K562 (cell line): ENCODE results near the gene LARP4B. TPM values are rescaled to one million over a fixed set of nuclear protein-coding genes. Genes with fewer than 3 reads are reported as not detected.

Source experiments
- ATAC-seq: fragments of 200-7000 bp; cut with Tn5 transposase; 3 replicates; pipeline ENCODE4 v1.9.1; 2020; ENCODE audit warnings: moderate library complexity
- BruUV-seq: library from RNA; stranded (reverse); fragments of 400-500 nt; replicated peaks from 2 replicates; lab custom pipeline; 2021; lab: Mats Ljungman, UMichigan
- CTCF ChIA-PET: fragments of 300-600 bp; formaldehyde crosslinking; extraction: SDS; loops from one replicate; lab custom pipeline; 2021; ENCODE audit warnings: low intra/inter-chr PET ratio; lab: Yijun Ruan, JAX
- POLR2A ChIA-PET: fragments of 300-600, 350-650 bp; sonication (Branson Sonifier 250); formaldehyde crosslinking; extraction: SDS; loops from one replicate; lab custom pipeline; 2021; ENCODE audit warnings: antibody characterized with exemption, inconsistent platforms; lab: Yijun Ruan, JAX
- DNase-seq, 4 experiments: peaks; one replicate each; pipeline versions ENCODE4 v3.0.0 to v3.0.0-alpha.2; 2011 to 2018; ENCODE audit warnings: low spot score in 3 of 4, mixed read lengths in 3 of 4; ENCODE audit errors: extremely low read depth in 1 of 4
- FAIRE-seq: peaks from 2 replicates; lab custom pipeline; 2011; peaks lifted over from hg19 to GRCh38; lab: Jason Lieb, UNC
- H2AFZ ChIP-seq: 2 replicates; pipeline ENCODE4 v1.6.0; 2011; ENCODE audit warnings: low read depth, low read length, control low read depth, inconsistent platforms
- H3K27ac ChIP-seq: fragments of 200-600 bp; 3 replicates; pipeline ENCODE4 v1.8.0; 2011; ENCODE audit warnings: low read depth, mild to moderate bottlenecking, control low read depth, inconsistent platforms, low read length, moderate library complexity, mixed read lengths; ENCODE audit errors: extremely low read depth
- H3K27me3 ChIP-seq, 2 experiments: fragments of 300-600 bp in 1 of 2; 2 replicates in 1 of 2; 3 replicates in 1 of 2; pipeline versions ENCODE4 v1.6.0 to v1.8.0; 2011; ENCODE audit warnings: inconsistent platforms in 2 of 2, low read length in 2 of 2, mild to moderate bottlenecking in 1 of 2, mixed read lengths in 1 of 2, moderate library complexity in 1 of 2; ENCODE audit not compliant: control insufficient read depth in 2 of 2, insufficient read depth in 2 of 2
- H3K36me3 ChIP-seq: fragments of 300-600 bp; 3 replicates; pipeline ENCODE4 v1.8.0; 2011; ENCODE audit warnings: mild to moderate bottlenecking, low read length, inconsistent platforms; ENCODE audit not compliant: control insufficient read depth, insufficient read depth
- H3K4me1 ChIP-seq, 2 experiments: fragments of 200-600 bp in 1 of 2; replicated peaks in 1 of 2; 2 replicates in 1 of 2; 3 replicates in 1 of 2; pipeline versions ENCODE4 v1.5.1 to v1.8.0; 2011; ENCODE audit warnings: inconsistent platforms in 2 of 2, low read length in 2 of 2, mild to moderate bottlenecking in 1 of 2, mixed read lengths in 1 of 2, moderate library complexity in 1 of 2; ENCODE audit not compliant: control insufficient read depth in 2 of 2, insufficient read depth in 2 of 2
- H3K4me2 ChIP-seq: 2 replicates; pipeline ENCODE4 v1.6.1; 2011; ENCODE audit warnings: low read length, control low read depth, inconsistent platforms, mixed read lengths; ENCODE audit not compliant: insufficient read depth
- H3K4me3 ChIP-seq: fragments of 200-600 bp; sonication (generic), shearing (Covaris generic); 2 replicates; pipeline ENCODE4 v1.5.1; 2016; ENCODE audit warnings: control low read depth, inconsistent platforms
- H3K79me2 ChIP-seq: fragments of 200-600 bp; 3 replicates; pipeline ENCODE4 v1.8.0; 2011; ENCODE audit warnings: low read length, inconsistent platforms; ENCODE audit not compliant: control insufficient read depth, insufficient read depth
- H3K9ac ChIP-seq, 2 experiments: 2 replicates each; pipeline versions ENCODE4 v1.6.0 to v1.6.1; 2011; ENCODE audit warnings: low read depth in 2 of 2, low read length in 2 of 2, control low read depth in 1 of 2, inconsistent platforms in 1 of 2, mild to moderate bottlenecking in 1 of 2, mixed read lengths in 1 of 2; ENCODE audit not compliant: insufficient read depth in 1 of 2
- H3K9me1 ChIP-seq: one replicate; pipeline ENCODE4 v1.6.0; 2011; ENCODE audit warnings: inconsistent platforms, mild to moderate bottlenecking, low read length, moderate library complexity; ENCODE audit not compliant: control insufficient read depth, insufficient read depth
- H3K9me3 ChIP-seq: replicated peaks from 2 replicates; pipeline ENCODE4 v1.5.1; 2011; ENCODE audit warnings: low read depth, low read length, inconsistent platforms; ENCODE audit not compliant: control insufficient read depth, insufficient read depth
- H4K20me1 ChIP-seq: replicated peaks from 2 replicates; pipeline ENCODE4 v1.6.1; 2011; ENCODE audit warnings: low read length, inconsistent platforms, mixed read lengths; ENCODE audit not compliant: control insufficient read depth, insufficient read depth
- ADNP ChIP-seq: fragments of 200-800 bp; sonication (Bioruptor generic); IDR thresholded peaks from 2 replicates; pipeline ENCODE4 v1.6.1; 2016; ENCODE audit warnings: missing genetic modification characterization, missing compliant biosample characterization
- ATF7 ChIP-seq: fragments of 450-650 bp; IDR thresholded peaks from 2 replicates; pipeline ENCODE4 v1.7.1; 2014; ENCODE audit warnings: mild to moderate bottlenecking, moderate library complexity
- CBX8 ChIP-seq: fragments of 200-600 bp; sonication (generic); IDR thresholded peaks from 2 replicates; pipeline ENCODE4 v1.6.1; 2012; ENCODE audit warnings: borderline replicate concordance, mixed run types, low read depth, mild to moderate bottlenecking, moderate library complexity, mixed read lengths, low read length, control low read depth, inconsistent platforms; ENCODE audit not compliant: poor library complexity, severe bottlenecking; ENCODE audit errors: extremely low read depth
- CEBPB ChIP-seq: fragments of 450-650 bp; IDR thresholded peaks from 2 replicates; pipeline ENCODE4 v1.6.1; 2016; ENCODE audit warnings: missing genetic modification characterization, missing compliant biosample characterization
- CEBPG ChIP-seq, 3 experiments: fragments of 200-800 bp in 1 of 3; sonication (Bioruptor generic) in 1 of 3; sonication (generic) in 1 of 3; formaldehyde crosslinking in 1 of 3; IDR thresholded peaks in 2 of 3; conservative IDR thresholded peaks in 1 of 3; 2 replicates each; pipeline versions ENCODE4 v1.6.1 to v1.8.0; 2016 to 2022; ENCODE audit warnings: missing compliant biosample characterization in 2 of 3, missing genetic modification characterization in 2 of 3, mild to moderate bottlenecking in 1 of 3, missing genetic modification reagents in 1 of 3
- SMC3 ChIP-seq: conservative IDR thresholded peaks from 2 replicates; pipeline ENCODE4 v1.6.1; 2011; ENCODE audit warnings: low read depth, low read length, improper control_type of control experiment; ENCODE audit not compliant: insufficient read depth
- ZNF707 ChIP-seq: fragments of 250-450 bp; sonication (Bioruptor Pico); conservative IDR thresholded peaks from 2 replicates; pipeline ENCODE4 v1.8.0; 2022; ENCODE audit warnings: inconsistent platforms, mild to moderate bottlenecking, moderate library complexity
- WGBS: fragments of 100-300 bp; shearing (Covaris generic); methylation state at CpG from one replicate; pipeline ENCODE4 v1.1.6; 2016; ENCODE audit warnings: low coverage, mixed read lengths; ENCODE audit not compliant: insufficient coverage; ENCODE audit errors: missing lambda C conversion rate; 5-methylcytosine and 5-hydroxymethylcytosine counted together
- in situ Hi-C: fragments of 300-500 bp; cut with MboI; formaldehyde crosslinking; loops from 4 replicates; pipeline ENCODE4 v1.15.0; 2018; ENCODE audit warnings: inconsistent platforms, mixed read lengths
- intact Hi-C: fragments of 100-400 bp; cut with micrococcal nuclease; formaldehyde crosslinking; loops from 2 replicates; pipeline ENCODE4 v1.14.2; 2022
- polyA plus RNA-seq, 8 experiments: library from polyadenylated mRNA; depleted of rRNA in 4 of 8; stranded (reverse) in 5 of 8; unstranded in 3 of 8; fragments of >200 nt; fragmentation: Nextera tagmentation in 2 of 8; fragmentation: Illumina TruSeq in 1 of 8; extraction: Ambion mirVana in 2 of 8; extraction: Trizol in 1 of 8; gene quantifications; 2 replicates each; pipeline versions ENCODE4 v1.2.1 to v1.2.3, GENCODE V29; 2011 to 2014; ENCODE audit warnings: inconsistent platforms in 1 of 8, missing spikeins in 1 of 8
- total RNA-seq, 7 experiments: library from RNA; depleted of rRNA in 6 of 7; stranded (reverse); fragments of >200 nt in 6 of 7; fragmentation: Illumina TruSeq in 2 of 7; extraction: Trizol in 2 of 7; gene quantifications; 2 replicates each; pipeline versions ENCODE4 v1.2.1 to v1.2.3, GENCODE V29; 2011 to 2021; ENCODE audit warnings: low replicate concordance in 1 of 7
- TF ChIP-seq, protein P1 (sequence below), 2 experiments: fragments of 450-650 bp in 1 of 2; sonication (generic) in 1 of 2; formaldehyde crosslinking in 1 of 2; IDR thresholded peaks in 1 of 2; conservative IDR thresholded peaks in 1 of 2; 2 replicates each; pipeline versions ENCODE4 v1.6.1 to v1.8.1; 2016 to 2023; ENCODE audit warnings: mild to moderate bottlenecking in 2 of 2, moderate library complexity in 2 of 2, inconsistent platforms in 1 of 2, missing genetic modification reagents in 1 of 2

LARP4B gene
- total and polyA plus RNA-seq, 9 of the 15 experiments (the other 6 are each of a cell fraction or from before 2014, with no cell fraction given) = 11.8 to 130 (median 42.6) TPM

DNA sequence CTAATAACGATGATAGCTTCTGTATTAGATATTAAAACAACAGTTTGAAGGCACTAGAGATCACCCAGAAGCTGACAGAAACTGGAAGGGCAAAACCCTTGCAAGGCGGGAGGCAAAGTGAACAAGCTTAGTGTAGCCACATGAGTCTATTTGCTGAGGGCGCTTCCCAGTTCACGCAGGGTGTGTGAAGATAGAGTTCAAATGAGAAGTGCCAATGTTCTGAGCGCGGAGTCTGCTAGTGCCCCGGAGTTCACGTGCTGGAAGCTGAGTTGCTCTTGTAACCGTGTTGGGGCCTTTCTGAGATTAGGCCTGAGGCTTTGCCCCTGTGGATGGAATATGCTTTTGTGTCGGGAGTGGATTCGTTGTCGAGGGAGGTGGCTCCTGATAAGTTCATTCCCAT, 40.1 kb upstream of the LARP4B start:
- POLR2A ChIA-PET = interaction anchor here (0.9 kb wide), 2 partner anchors 14 to 17 kb away, joined by 3 to 4 read pairs; partner anchors contain the start of gene GTPBP4

DNA sequence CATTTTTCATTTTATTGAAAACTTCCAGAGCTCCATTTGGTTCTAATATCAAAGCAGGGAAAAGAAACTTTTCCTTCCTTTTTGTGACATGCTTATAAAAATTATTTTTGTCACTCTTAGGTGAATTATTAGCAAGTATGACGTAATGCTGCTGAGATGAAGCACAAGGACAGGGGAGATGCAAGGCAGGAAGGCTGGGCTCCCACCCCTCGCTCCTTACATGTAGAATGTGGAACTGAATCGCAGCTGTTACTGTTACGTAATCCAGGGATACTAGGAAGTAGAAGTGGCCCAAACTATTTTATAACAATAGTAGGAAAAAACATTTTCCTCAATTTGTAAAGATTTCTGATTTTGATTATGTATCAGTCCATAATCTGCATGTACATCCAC, 39.6 kb upstream of the LARP4B start:
- no peaks in the 10 kb centered on the region for H3K9me1 ChIP-seq
- DNase-seq (no peak), FAIRE-seq (no peak), ATAC-seq (no peak)
- no peaks in the 10 kb centered on the region for H3K79me2 ChIP-seq
- BruUV-seq = no TSS peak
- H3K4me2 ChIP-seq = no peak overlapping the region
- H3K36me3 ChIP-seq = no peaks in the 10 kb centered on the region
- no peak overlapping the region for H2AFZ ChIP-seq
- no peaks in the 10 kb centered on the region; the same call in 1 of the 2 replicates for H4K20me1 ChIP-seq
- ChIA-PET CTCF (no interaction called here), POLR2A (interaction anchor here (0.9 to 1.2 kb wide), 2 partner anchors 14 to 17 kb away, joined by 4 read pairs; partner anchors contain the start of gene GTPBP4)
- TF ChIP-seq, protein P1, sequence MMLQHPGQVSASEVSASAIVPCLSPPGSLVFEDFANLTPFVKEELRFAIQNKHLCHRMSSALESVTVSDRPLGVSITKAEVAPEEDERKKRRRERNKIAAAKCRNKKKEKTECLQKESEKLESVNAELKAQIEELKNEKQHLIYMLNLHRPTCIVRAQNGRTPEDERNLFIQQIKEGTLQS (IDR thresholded peaks at IDR 0.05) = peak; percentile 52
- TF ChIP-seq, protein P1 (CRISPR knock-in tag; conservative IDR thresholded peaks at IDR 0.05) = no peak
- peak; percentile 80; the same call in 1 of the 2 replicates for TF ChIP-seq ATF7
- TF ChIP-seq ZNF707 (CRISPR knock-in tag) = no peak
- TF ChIP-seq CBX8 = peak; percentile 35
- no peak for TF ChIP-seq CEBPG (CRISPR knock-in tag; IDR thresholded peaks at IDR 0.05)
- peak; percentile 59 to 68 for TF ChIP-seq CEBPG (tag; conservative IDR thresholded peaks at IDR 0.05 in 1 of 2, IDR thresholded peaks at IDR 0.05 in 1 of 2)
- peak; percentile 75 for TF ChIP-seq CEBPB (tag)
- TF ChIP-seq SMC3 = no peak
- no peak overlapping the region for H3K27ac ChIP-seq
- in situ Hi-C loops (no loop called here), intact Hi-C loops (no loop called here)
- H3K27me3 ChIP-seq = peaks cover 39 to 48% of the 10 kb centered on the region in 2 experiments
- 28% methylated on average over 4 of the region's 4 CpGs for WGBS
- H3K9me3 ChIP-seq = no peaks in the 10 kb centered on the region
- no peak overlapping the region for H3K4me3 ChIP-seq
- H3K9ac ChIP-seq = no peak overlapping the region
- H3K4me1 ChIP-seq = 0 out of 5 replicates have a peak, but pooled peaks cover 0 to 3% of the 10 kb centered on the region in 2 experiments

More for the DNA sequence above, 40.1 kb upstream of the LARP4B start:
- peaks cover 36 to 43% of the 10 kb centered on the region in 2 experiments for H3K27me3 ChIP-seq
- H2AFZ ChIP-seq = no peak overlapping the region
- CTCF ChIA-PET = no interaction called here
- no TSS peak for BruUV-seq
- H4K20me1 ChIP-seq = no peaks in the 10 kb centered on the region; the same call in 1 of the 2 replicates
- no peak for DNase-seq
- peaks cover 4% of the 10 kb centered on the region for H3K9me3 ChIP-seq
- H3K9me1 ChIP-seq = no peaks in the 10 kb centered on the region
- 15% methylated on average over 12 of the region's 12 CpGs for WGBS
- no peaks in the 10 kb centered on the region for H3K79me2 ChIP-seq
- H3K27ac ChIP-seq = no peak overlapping the region
- in situ Hi-C loops = no loop called here
- no peak for ATAC-seq
- no peak for TF ChIP-seq ADNP (tag)
- H3K4me2 ChIP-seq = no peak overlapping the region
- no peak overlapping the region for H3K4me3 ChIP-seq
- 0 out of 5 replicates have a peak, but pooled peaks cover 0 to 3% of the 10 kb centered on the region in 2 experiments for H3K4me1 ChIP-seq
- no peak overlapping the region for H3K9ac ChIP-seq
- no peaks in the 10 kb centered on the region for H3K36me3 ChIP-seq
- FAIRE-seq = no peak
- intact Hi-C loops = no loop called here
